WI38 (cell line): ENCODE results near the gene SPOCK1.

Experiments used
- H3K4me3 ChIP-seq: 2 replicates; pipeline ENCODE4 v1.5.1; 2011; ENCODE audit warnings: low read depth, mild to moderate bottlenecking, control low read depth, low read length
- CTCF ChIP-seq: IDR thresholded peaks from 2 replicates; pipeline ENCODE4 v1.5.1; 2012; ENCODE audit warnings: low read depth, mild to moderate bottlenecking, control low read depth, low read length

The SPOCK1 gene

DNA sequence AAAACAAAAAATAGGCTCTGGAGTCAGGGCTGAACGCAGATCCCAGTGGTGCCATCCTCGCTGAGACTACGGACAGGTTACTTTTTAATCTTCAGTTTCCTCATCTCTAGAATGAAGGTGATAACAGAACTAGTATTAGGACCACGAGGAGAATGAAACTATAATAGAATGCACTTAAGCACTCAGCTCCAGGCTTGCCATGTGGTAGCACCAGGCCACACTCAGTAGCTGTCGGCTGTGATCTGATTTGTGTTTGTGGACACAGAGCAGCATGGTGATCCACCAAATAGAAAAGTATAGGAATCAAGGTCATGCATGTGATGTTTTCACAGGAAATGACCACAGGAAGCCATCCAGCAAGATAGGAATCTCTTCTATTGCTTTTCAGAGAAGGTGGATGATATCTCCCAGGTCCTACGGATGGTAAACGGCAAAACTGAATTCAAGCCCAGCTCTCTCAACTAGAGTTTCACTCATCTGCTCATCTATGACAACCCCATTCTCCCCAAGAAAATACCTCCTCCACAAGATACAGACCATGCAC is 498.0 kb downstream of the SPOCK1 start:
- no peak for TF ChIP-seq CTCF
- no peak overlapping the region for H3K4me3 ChIP-seq

DNA sequence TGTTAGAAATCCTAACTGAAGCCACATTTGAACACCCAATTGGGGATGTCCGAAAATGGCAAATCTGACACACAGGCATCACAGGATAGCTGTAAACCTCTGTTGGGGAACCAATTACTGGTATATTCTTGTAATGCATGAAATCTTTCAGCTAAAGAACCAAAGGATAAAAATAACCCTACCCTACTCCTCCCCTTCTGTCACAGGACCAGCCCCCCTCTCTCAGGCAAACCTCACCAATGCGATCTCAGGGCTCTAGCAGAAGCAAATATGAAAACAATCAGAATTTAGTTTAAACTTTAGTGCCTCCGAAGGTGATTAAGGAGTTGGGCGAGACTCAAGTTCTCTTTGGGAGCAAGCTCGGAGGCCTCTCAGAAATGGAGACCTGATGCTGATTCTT is 499.3 kb downstream of the SPOCK1 start:
- TF ChIP-seq CTCF: no peak
- H3K4me3 ChIP-seq: no peak overlapping the region

- H3K4me3 ChIP-seq: no peak overlapping the region
- no peak for TF ChIP-seq CTCF
Observed at GRCh38 chr5:136998854-136999357, 500.2 kb downstream of the SPOCK1 start.

- no peak overlapping the region for H3K4me3 ChIP-seq
- TF ChIP-seq CTCF: no peak
Observed at GRCh38 chr5:136994154-136994553, 505.0 kb downstream of the SPOCK1 start.

- no peak overlapping the region for H3K4me3 ChIP-seq
- no peak for TF ChIP-seq CTCF
Observed at GRCh38 chr5:136992796-136993489, 506.2 kb downstream of the SPOCK1 start.

DNA sequence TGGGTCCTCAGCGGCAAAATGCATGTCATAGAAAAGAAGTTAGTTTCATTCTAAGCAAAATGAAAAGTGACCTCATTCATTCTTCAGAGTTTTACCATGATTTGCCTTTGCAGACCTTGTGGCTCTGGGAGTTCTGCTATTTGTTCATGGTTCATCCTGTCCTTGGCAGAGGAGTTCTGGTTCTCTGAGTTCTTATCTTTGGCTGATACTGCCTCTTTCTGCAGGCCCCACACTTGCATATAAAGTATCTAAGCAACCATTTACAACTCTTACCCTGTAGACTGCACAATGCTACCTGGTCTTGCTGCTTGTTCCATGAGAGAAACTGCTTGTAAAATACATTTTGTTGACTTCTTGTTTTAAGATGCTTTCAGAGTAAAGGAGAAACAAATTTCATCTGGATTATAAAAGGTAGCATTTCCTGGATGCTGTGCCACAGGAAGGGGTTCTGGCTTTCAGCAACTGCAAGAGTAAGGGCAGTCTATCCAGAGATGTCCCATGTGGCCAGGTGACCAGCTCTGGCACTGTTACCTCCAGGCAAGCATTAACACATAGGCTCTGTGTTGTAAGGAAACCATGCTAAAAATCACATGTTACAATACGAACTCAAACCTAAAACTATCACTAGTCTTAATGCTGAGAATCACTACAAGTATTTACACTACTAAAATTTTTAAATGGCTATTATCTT is 513.2 kb downstream of the SPOCK1 start:
- no peak overlapping the region for H3K4me3 ChIP-seq
- TF ChIP-seq CTCF: no peak
